GM18870 (cell line): Measurements from ENCODE around the gene CCDC68.
"Not testable (repeated sequence)": the region's sequence is repeated elsewhere in the genome, so short reads cannot be mapped to it uniquely, and the experiment has no call there.

Source experiments
- ATAC-seq: cut with Tn5 transposase; IDR thresholded peaks from one replicate; pipeline ENCODE4 v1.9.1; 2021; ENCODE audit warnings: moderate library complexity; ENCODE audit not compliant: unreplicated experiment

Gene CCDC68

DNA sequence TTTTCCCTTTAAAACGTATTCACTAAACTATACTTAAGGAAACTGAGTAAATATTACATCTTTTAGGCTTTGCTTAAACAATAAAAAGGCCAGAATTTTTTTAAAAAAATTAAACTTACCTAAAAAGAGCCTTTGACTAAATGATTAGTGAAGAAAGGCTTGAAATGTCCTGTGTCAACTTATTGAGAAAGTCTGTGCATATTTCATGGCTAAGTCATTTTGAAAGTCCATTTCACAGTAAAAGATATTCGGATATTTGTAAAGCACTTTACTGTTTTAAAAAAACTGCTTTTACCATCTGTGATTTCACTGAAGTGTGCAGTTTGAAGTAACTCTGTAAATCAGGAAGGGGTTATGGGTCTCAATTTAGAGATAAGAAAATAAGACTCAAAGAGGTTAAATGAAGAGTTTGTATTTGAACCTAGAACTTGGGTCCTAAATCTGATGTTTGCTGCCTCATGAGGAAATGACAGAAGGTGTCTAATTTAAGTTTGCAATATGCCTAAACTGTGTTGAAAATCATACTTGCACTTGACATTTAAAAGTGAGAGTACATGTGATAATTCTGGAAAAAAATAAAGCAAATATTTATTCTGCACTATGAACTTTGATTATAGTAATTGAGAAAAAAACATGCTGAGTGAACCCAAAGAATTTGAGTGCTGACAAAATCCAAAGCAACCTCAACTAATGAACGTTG, 80.5 kb downstream of the CCDC68 start:
- ATAC-seq: no peak

DNA sequence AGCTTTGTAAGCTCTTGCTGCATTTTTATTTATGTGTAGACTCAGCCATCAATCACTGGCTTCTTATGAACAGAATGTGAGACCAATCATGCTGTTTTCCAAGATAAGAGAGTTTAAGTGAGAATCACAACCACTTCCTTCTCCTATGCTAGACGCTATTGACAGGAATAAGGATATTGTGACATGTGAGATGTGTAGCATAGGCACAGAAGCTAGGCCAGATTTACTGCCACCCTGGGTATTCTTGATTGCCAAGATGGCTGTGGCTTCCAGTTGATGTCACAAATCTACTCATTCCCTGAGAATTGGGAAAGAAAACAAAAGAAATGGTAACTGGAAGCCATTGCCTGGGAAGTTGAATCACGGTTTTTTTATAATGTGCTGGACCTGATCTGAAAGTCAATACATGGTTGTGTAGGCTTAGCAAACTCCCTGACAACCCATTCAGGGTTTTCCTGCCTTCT, 81.1 kb downstream of the CCDC68 start:
- no peak for ATAC-seq

DNA sequence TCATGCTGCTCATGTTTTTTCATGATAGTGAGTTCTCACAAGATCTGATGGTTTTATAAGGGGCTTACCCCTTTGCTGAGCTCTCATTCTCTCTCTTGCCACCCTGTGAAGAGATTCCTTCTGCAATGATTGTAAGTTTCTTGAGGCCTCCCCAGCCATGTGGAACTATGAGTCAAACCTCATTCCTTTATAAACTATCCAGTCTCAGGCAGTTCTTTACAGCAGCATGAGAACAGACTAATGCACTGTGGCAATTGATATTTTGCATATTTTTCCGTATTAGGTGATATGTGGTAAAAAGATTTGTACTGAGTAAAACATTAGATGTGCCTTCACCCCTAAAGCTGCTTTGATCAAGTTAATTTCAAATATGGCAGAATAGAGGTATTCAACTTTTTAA, 82.2 kb downstream of the CCDC68 start:
- ATAC-seq: no peak

DNA sequence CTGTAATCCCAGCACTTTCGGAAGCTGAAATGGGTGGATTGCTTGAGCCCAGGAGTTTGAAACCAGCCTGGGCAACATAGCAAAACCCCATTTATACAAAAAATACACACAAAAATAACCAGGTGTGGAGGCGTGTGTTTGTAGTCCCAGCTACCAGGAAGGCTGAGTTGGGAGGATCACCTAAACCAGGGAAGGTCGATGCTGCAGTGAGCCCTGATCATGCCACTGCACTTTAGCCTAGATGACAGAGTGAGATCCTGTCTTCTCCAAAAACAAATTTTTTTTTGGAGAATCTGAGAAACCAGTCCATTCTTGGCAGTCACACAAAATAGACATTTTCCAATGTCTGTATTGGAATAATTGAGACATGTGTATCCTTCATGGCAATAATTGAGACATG, 84.2 kb downstream of the CCDC68 start:
- ATAC-seq: no peak

DNA sequence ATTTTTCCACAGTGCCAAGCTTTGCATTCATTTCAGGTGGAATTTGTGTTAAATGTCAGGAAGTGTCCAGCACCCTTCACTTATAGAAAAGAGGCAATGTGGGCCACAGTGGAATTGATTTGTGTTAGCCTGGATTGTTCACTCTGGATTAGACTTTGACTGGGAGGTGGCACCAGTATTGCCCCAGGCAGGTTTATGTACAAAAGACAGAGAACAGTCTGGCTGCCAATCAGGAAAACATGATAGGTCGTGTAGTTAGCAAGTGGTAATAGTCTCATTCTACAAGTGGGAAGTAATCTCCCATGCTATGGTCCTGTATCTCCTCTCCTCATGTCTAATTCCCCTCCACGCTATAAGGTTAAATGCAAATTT, 85.4 kb downstream of the CCDC68 start:
- ATAC-seq: no peak

DNA sequence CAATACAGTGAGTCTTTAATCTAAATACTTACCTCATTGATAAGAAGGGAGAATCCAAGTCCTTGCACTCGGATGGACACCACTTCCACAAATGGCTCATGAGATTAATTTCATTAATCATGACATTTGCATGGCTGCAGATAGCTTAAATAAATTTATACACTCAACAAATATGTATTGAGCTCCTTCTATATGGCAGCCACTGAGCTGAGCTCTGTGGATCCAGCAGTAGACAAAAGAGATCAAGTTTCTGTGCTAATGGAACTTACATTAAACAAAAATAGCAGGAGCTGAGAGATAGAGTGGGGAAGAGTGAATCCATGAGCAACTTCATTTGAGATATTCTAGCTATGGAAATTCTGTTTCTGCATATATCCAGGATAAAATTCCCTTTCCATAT, 86.6 kb downstream of the CCDC68 start:
- ATAC-seq: no peak

GRCh38 chr18:54871231-54871630, 88.0 kb downstream of the CCDC68 start:
- ATAC-seq: no peak

DNA sequence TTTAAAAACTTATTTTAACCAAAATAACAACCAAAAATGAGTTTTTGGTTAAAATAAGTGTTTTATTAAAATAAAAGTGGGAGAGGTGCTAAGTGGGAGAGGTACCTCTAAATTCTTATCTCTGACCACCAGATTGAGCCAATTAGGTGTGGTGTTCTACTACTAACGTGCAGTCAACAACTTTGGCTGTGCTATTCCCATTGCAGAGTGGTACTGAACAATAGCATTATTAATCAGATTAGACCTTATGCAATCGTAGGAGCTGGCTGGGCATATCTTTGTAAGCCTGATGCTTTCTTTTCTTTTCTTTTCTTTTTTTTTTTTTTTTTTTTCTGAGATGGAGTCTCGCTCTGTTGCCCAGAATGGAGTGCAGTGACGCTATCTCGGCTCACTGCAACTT, 92.1 kb downstream of the CCDC68 start:
- no peak for ATAC-seq

- ATAC-seq: no peak
Measured at GRCh38 chr18:54860941-54861340, 98.3 kb downstream of the CCDC68 start.

DNA sequence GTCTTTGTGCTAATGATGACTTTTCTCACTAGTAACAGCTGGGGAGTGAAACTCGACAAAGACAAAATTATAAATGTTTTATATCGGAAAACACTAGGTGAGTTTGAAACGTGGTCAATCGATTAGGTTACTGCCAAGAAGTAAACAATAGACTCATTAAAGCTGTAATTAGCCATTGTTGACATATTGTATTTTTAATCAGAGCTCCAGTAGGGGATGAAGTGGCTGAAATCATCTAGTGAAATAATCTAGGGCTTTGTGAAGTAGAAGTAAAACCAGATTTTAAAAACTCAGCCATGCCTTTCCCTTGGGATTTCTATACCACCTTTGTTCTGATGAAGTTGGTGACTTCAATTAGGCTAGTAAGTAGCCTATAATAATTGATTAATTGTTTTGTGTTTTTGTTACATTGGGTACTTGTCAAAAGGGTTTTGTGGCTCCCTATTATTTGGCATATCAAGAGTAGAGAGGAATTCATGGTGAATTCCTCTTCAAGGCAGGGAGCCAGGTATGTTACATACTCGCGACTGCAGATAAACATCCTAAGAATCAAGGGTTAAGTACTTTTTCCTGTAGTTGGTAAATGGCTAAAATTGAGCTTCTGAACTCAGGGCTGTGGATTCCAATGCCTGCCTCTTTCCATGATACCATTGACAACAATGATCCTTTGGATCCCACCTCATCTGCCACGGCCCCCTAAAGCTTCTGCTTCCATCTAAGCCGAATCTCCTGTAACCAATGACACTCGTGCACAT, 99.4 kb downstream of the CCDC68 start:
- ATAC-seq: no peak

DNA sequence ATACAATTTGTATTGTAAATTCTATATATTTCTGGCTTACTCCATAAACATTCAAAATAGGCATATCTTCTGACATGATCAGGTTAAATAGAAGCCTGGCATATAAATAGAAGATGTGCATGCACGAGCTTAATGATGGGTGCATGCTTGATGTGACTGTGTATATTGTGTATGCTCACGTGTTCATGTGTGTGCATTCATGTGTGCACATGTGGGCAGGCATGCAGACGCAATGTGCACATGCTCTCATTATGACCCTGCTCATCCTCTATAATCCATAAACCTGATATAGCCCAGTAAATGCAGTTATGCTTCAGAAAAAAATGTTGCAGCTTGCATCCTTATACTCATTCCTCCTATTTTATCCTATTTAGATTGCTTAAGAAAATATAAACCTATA, 101.8 kb downstream of the CCDC68 start:
- no peak for ATAC-seq

DNA sequence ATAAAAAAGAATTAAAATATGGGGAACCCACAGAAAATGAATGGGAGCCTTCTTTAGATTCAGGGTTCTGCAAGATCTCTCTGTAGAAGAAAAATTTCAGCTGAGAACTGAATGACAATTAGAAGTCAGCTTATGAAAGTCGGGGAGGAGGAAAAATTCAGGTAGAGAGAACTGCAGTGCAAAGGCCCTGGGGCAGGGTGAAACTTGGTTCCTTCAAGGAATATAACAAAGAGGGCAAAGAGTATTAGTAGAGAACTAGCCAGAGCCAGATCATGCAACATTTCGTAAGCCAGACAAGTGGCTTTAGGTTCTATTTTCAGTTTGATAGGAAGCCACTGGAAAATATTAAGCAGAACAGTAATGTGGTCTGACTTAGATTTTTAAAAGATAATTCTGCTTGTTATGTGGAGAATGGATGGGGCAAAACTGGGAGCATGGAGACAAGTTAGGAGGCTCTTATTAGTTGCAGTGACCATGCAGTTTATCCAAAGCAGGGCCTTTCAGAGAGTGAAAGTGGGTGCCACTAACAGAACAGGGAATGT, 103.1 kb downstream of the CCDC68 start:
- no peak for ATAC-seq

GRCh38 chr18:54855050-54855449, 104.2 kb downstream of the CCDC68 start:
- ATAC-seq: not testable (repeated sequence)

- ATAC-seq: no peak
Measured at GRCh38 chr18:54852780-54853675, 106.2 kb downstream of the CCDC68 start.
